ENCODE measurements around the gene SPIB.
"Not testable (repeated sequence)": the region's sequence is repeated elsewhere in the genome, so short reads cannot be mapped to it uniquely, and the experiment has no call there.

SPIB gene

DNA sequence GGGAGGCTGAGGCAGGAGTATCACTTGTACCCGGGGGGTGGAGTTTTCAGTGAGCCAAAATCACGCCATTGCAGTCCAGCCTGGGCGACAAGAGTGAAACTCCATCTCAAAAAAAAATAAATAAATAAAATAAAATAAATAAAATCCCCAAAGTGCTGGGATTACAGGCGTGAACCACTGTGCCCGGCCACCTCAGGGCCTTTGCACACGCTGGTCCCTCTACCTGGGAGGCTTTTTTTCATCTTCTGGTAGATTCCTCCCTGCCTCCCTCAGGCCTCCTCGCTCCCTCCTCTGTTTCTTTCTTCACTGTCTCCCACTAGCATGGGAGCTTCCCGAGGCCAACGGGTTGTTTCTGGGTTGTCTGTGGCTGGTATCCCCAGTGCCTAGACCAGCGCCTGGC is 29.0 kb downstream of the SPIB start:
- no peak for DNase-seq

- DNase-seq = no peak
Observed at GRCh38 chr19:50449236-50449899, 30.6 kb downstream of the SPIB start.

- DNase-seq = no peak
Observed at GRCh38 chr19:50450369-50451222, 31.9 kb downstream of the SPIB start.

GRCh38 chr19:50451223-50451534 is 32.4 kb downstream of the SPIB start:
- no peak for DNase-seq

GRCh38 chr19:50453243-50453642 is 34.5 kb downstream of the SPIB start:
- no peak for DNase-seq

- DNase-seq = no peak
Observed at GRCh38 chr19:50455992-50456391, 37.3 kb downstream of the SPIB start.

GRCh38 chr19:50457300-50457699 is 38.6 kb downstream of the SPIB start:
- DNase-seq = no peak

GRCh38 chr19:50458396-50459066 is 39.8 kb downstream of the SPIB start:
- DNase-seq = no peak

GRCh38 chr19:50459067-50459456 is 40.3 kb downstream of the SPIB start:
- DNase-seq = no peak

GRCh38 chr19:50459638-50460037 is 40.9 kb downstream of the SPIB start:
- no peak for DNase-seq

- peak; percentile 85 for DNase-seq
Observed at GRCh38 chr19:50460161-50460765, 41.5 kb downstream of the SPIB start.

DNA sequence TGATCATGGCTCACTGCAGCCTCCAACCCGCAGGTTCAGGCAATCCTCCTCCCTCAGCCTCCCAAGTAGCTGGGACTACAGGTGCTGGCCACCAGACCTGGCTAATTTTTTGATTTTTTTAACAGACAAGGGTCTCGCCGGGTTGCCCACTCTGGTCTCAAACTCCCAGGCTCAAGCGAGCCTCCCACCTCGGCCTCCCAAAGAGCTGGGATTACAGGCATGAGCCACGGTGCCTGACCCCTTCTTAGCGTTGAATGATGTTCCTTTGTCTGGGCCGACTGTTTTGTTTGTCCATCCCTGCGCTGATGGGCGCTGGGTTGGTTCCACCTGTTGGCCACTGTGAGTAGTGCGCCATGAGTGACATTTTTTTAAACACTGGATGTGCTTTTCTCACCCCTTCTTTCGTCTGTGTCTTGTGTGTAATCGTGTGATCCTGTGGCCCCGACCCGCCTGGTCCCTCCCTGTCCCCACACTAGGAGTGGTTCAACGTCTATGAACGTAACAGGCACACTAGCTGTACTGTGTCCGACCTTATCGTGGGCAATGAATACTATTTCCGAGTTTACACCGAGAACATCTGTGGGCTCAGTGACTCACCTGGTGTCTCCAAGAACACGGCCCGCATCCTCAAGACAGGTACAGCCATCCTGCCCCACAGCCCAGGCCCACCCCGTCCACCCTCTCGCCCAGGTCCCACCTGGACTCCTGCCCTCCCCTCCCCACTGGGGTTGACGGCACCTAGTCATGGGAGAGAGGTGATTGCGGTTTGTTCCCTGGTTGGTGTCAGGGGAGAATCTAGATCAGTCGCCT is 42.5 kb downstream of the SPIB start:
- peak; percentile 81 for DNase-seq

DNA sequence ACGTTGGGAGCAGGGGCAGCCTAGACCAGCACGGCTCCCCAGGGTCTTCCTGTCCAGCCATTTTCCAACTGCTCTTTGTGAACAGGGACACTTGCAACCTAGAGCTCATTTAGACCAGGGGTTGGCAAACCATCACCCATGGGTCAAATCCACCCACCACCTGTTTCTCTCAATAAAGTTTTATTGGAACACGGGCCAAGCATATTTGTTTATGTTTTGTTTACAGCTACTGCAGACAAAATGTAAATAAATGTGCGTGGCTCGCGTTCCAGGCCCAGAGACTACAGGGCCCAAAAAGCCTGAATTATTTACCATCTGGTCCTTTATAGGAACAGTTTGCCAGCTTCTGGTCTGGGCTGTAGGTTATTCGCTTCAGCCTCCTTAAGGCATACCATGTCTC is 44.2 kb downstream of the SPIB start:
- no peak for DNase-seq

- no peak for DNase-seq
Observed at GRCh38 chr19:50464348-50464747, 45.6 kb downstream of the SPIB start.

GRCh38 chr19:50465000-50465399 is 46.3 kb downstream of the SPIB start:
- DNase-seq = no peak

GRCh38 chr19:50465986-50466705 is 47.4 kb downstream of the SPIB start:
- peak; percentile 40 for DNase-seq

- no peak for DNase-seq
Observed at GRCh38 chr19:50466706-50467039, 47.9 kb downstream of the SPIB start.

DNA sequence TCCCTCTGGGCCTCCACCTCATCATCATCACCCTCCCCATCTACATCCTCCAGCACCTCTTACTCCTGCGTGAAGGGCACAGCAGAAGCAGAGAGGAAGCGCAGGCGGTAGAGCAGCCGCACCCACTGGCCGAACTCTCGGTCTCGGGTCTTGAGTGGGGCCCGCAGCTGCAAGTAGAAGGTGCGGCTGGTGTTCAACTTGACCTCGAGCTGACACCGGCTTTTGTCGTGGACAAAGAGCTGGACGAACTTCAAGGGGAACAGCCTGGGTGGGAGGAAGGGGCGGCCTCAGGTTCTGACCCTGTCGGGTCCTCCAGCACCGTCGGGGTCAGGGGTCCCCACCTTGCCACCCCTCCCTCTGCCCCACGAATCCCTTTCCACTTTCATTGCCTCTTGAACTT is 48.8 kb downstream of the SPIB start:
- no peak for DNase-seq

GRCh38 chr19:50468818-50469217 is 50.1 kb downstream of the SPIB start:
- no peak for DNase-seq

- DNase-seq = not testable (repeated sequence)
Observed at GRCh38 chr19:50473336-50473735, 54.6 kb downstream of the SPIB start.

DNA sequence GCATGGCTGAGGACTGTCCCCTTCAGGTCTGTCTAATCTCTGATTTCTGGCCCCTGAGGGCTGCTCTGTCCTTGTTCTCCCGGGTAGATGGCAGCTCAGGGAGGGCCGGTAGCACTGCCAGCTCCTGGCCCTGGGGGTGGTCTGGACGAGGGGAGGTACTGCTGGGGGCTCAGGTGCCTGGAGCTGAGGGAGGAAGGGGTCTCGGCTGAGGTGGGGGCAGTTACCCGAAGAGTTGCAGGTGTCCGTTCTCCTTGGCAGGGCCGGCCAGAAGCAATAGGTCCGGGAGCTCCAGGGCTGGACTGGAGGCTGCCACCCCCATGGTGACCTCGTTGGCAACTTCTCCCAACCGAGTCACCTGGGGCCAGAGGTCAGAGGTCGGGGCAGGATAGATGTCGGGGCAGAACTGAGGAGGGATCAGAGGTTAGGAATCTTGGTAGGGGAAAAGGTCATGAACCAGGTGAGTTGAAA is 56.4 kb downstream of the SPIB start:
- no peak for DNase-seq

GRCh38 chr19:50475736-50476223 is 57.0 kb downstream of the SPIB start:
- DNase-seq = no peak
